ENCODE measurements around the gene OVCH2. TPM values are rescaled to one million over a fixed set of nuclear protein-coding genes. Genes with fewer than 3 reads are reported as not detected.

OVCH2 gene
- polyA plus RNA-seq, 2 donors = 0.06 to 0.14 TPM

- peak within 1 kb of the TSS; percentile 78 to 88 for H3K27ac ChIP-seq (ENCODE audit: low read depth in 2 of 2, low read length in 1 of 2)
- 7 to 9% methylated on average over 38 to 40 of the region's 40 CpGs for WGBS, 2 donors
- peaks cover 7 to 20% of the 10 kb centered on the region in 2 donors for H3K4me1 ChIP-seq (ENCODE audit: control insufficient read depth in 2 of 2, insufficient read depth in 2 of 2, low read length in 1 of 2)
Observed at GRCh38 chr11:7672960-7673723, 33.1 kb downstream of the OVCH2 start, which contains the start of gene CYB5R2. Gene CYB5R2, minus strand, starts transcription at chr11:7673500. Its CDS starts 675 bp downstream, at chr11:7672825.

GRCh38 chr11:7672276-7672959 is 33.9 kb downstream of the OVCH2 start:
- Histone ChIP-seq H3K36me3 (ENCODE audit: control insufficient read depth in 2 of 2, insufficient read depth in 2 of 2, low read length in 1 of 2) (no peaks in the 10 kb centered on the region), H3K27ac (ENCODE audit: low read depth in 2 of 2, low read length in 1 of 2) (peak overlapping the region; percentile 79 to 88), H3K4me3 (ENCODE audit: low read depth in 1 of 2, low read length in 2 of 2) (peak overlapping the region in 1 of 2 donors; percentile 51), H3K4me1 (ENCODE audit: control insufficient read depth in 2 of 2, insufficient read depth in 2 of 2, low read length in 1 of 2) (peaks cover 7 to 20% of the 10 kb centered on the region in 2 donors), H3K9me3 (ENCODE audit: control insufficient read depth in 2 of 2, insufficient read depth in 1 of 2, low read depth in 1 of 2, low read length in 1 of 2) (no peaks in the 10 kb centered on the region), H3K27me3 (ENCODE audit: control insufficient read depth in 1 of 2, insufficient read depth in 2 of 2, low read length in 2 of 2) (no peaks in the 10 kb centered on the region)
- 89% methylated on average over 16 of the region's 16 CpGs for WGBS, 2 donors

More at GRCh38 chr11:7672960-7673723, 33.1 kb downstream of the OVCH2 start, which contains the start of gene CYB5R2:
- H3K27me3 ChIP-seq (ENCODE audit: control insufficient read depth in 1 of 2, insufficient read depth in 2 of 2, low read length in 2 of 2) = no peaks in the 10 kb centered on the region
- peak within 1 kb of the TSS; percentile 51 to 58 for H3K4me3 ChIP-seq (ENCODE audit: low read depth in 1 of 2, low read length in 2 of 2)
- no peaks in the 10 kb centered on the region for H3K36me3 ChIP-seq (ENCODE audit: control insufficient read depth in 2 of 2, insufficient read depth in 2 of 2, low read length in 1 of 2)
- H3K9me3 ChIP-seq (ENCODE audit: control insufficient read depth in 2 of 2, insufficient read depth in 1 of 2, low read depth in 1 of 2, low read length in 1 of 2) = no peaks in the 10 kb centered on the region

GRCh38 chr11:7671347-7672215 is 34.7 kb downstream of the OVCH2 start:
- Histone ChIP-seq H3K36me3 (ENCODE audit: control insufficient read depth in 2 of 2, insufficient read depth in 2 of 2, low read length in 1 of 2) (no peaks in the 10 kb centered on the region), H3K27me3 (ENCODE audit: control insufficient read depth in 1 of 2, insufficient read depth in 2 of 2, low read length in 2 of 2) (no peaks in the 10 kb centered on the region), H3K4me3 (ENCODE audit: low read depth in 1 of 2, low read length in 2 of 2) (no peak overlapping the region), H3K4me1 (ENCODE audit: control insufficient read depth in 2 of 2, insufficient read depth in 2 of 2, low read length in 1 of 2) (peaks cover 7 to 20% of the 10 kb centered on the region in 2 donors), H3K9me3 (ENCODE audit: control insufficient read depth in 2 of 2, insufficient read depth in 1 of 2, low read depth in 1 of 2, low read length in 1 of 2) (no peaks in the 10 kb centered on the region), H3K27ac (ENCODE audit: low read depth in 2 of 2, low read length in 1 of 2) (peak overlapping the region; percentile 79 to 88)
- WGBS, 2 donors = 48 to 52% methylated on average over 10 of the region's 10 CpGs

- Histone ChIP-seq H3K4me3 (ENCODE audit: low read depth in 1 of 2, low read length in 2 of 2) (no peak overlapping the region), H3K4me1 (ENCODE audit: control insufficient read depth in 2 of 2, insufficient read depth in 2 of 2, low read length in 1 of 2) (peaks cover 7 to 20% of the 10 kb centered on the region in 2 donors), H3K27me3 (ENCODE audit: control insufficient read depth in 1 of 2, insufficient read depth in 2 of 2, low read length in 2 of 2) (no peaks in the 10 kb centered on the region), H3K27ac (ENCODE audit: low read depth in 2 of 2, low read length in 1 of 2) (peak overlapping the region; percentile 79 to 88), H3K36me3 (ENCODE audit: control insufficient read depth in 2 of 2, insufficient read depth in 2 of 2, low read length in 1 of 2) (peaks cover 0 to 1% of the 10 kb centered on the region in 2 donors), H3K9me3 (ENCODE audit: control insufficient read depth in 2 of 2, insufficient read depth in 1 of 2, low read depth in 1 of 2, low read length in 1 of 2) (no peaks in the 10 kb centered on the region)
- 61 to 75% methylated on average over 4 of the region's 4 CpGs for WGBS, 2 donors
Observed at GRCh38 chr11:7670641-7671040, 35.6 kb downstream of the OVCH2 start.

GRCh38 chr11:7668911-7669310 is 37.4 kb downstream of the OVCH2 start:
- 62 to 73% methylated on average over 5 of the region's 5 CpGs for WGBS, 2 donors

GRCh38 chr11:7668464-7668863 is 37.8 kb downstream of the OVCH2 start:
- Histone ChIP-seq H3K9me3 (ENCODE audit: control insufficient read depth in 2 of 2, insufficient read depth in 1 of 2, low read depth in 1 of 2, low read length in 1 of 2) (no peaks in the 10 kb centered on the region), H3K4me1 (ENCODE audit: control insufficient read depth in 2 of 2, insufficient read depth in 2 of 2, low read length in 1 of 2) (peaks cover 7 to 19% of the 10 kb centered on the region in 2 donors), H3K27me3 (ENCODE audit: control insufficient read depth in 1 of 2, insufficient read depth in 2 of 2, low read length in 2 of 2) (no peaks in the 10 kb centered on the region), H3K36me3 (ENCODE audit: control insufficient read depth in 2 of 2, insufficient read depth in 2 of 2, low read length in 1 of 2) (peaks cover 4 to 5% of the 10 kb centered on the region in 2 donors), H3K4me3 (ENCODE audit: low read depth in 1 of 2, low read length in 2 of 2) (no peak overlapping the region), H3K27ac (ENCODE audit: low read depth in 2 of 2, low read length in 1 of 2) (peak overlapping the region; percentile 45 to 82)
- WGBS, 2 donors = 72 to 76% methylated on average over 7 of the region's 7 CpGs

More at GRCh38 chr11:7668911-7669310, 37.4 kb downstream of the OVCH2 start:
- Histone ChIP-seq H3K27me3 (ENCODE audit: control insufficient read depth in 1 of 2, insufficient read depth in 2 of 2, low read length in 2 of 2) (no peaks in the 10 kb centered on the region), H3K9me3 (ENCODE audit: control insufficient read depth in 2 of 2, insufficient read depth in 1 of 2, low read depth in 1 of 2, low read length in 1 of 2) (no peaks in the 10 kb centered on the region), H3K4me3 (ENCODE audit: low read depth in 1 of 2, low read length in 2 of 2) (no peak overlapping the region), H3K27ac (ENCODE audit: low read depth in 2 of 2, low read length in 1 of 2) (peak overlapping the region; percentile 45 to 82), H3K36me3 (ENCODE audit: control insufficient read depth in 2 of 2, insufficient read depth in 2 of 2, low read length in 1 of 2) (peaks cover 4 to 5% of the 10 kb centered on the region in 2 donors), H3K4me1 (ENCODE audit: control insufficient read depth in 2 of 2, insufficient read depth in 2 of 2, low read length in 1 of 2) (peaks cover 7 to 23% of the 10 kb centered on the region in 2 donors)

- Histone ChIP-seq H3K36me3 (ENCODE audit: control insufficient read depth in 2 of 2, insufficient read depth in 2 of 2, low read length in 1 of 2) (peaks cover 4 to 5% of the 10 kb centered on the region in 2 donors), H3K4me1 (ENCODE audit: control insufficient read depth in 2 of 2, insufficient read depth in 2 of 2, low read length in 1 of 2) (peaks cover 3 to 12% of the 10 kb centered on the region in 2 donors), H3K27ac (ENCODE audit: low read depth in 2 of 2, low read length in 1 of 2) (no peak overlapping the region), H3K4me3 (ENCODE audit: low read depth in 1 of 2, low read length in 2 of 2) (no peak overlapping the region), H3K9me3 (ENCODE audit: control insufficient read depth in 2 of 2, insufficient read depth in 1 of 2, low read depth in 1 of 2, low read length in 1 of 2) (no peaks in the 10 kb centered on the region), H3K27me3 (ENCODE audit: control insufficient read depth in 1 of 2, insufficient read depth in 2 of 2, low read length in 2 of 2) (no peaks in the 10 kb centered on the region)
- WGBS, 2 donors = 80 to 85% methylated on average over 2 of the region's 2 CpGs
Observed at GRCh38 chr11:7667460-7667859, 38.8 kb downstream of the OVCH2 start.

- Histone ChIP-seq H3K27me3 (ENCODE audit: control insufficient read depth in 1 of 2, insufficient read depth in 2 of 2, low read length in 2 of 2) (no peaks in the 10 kb centered on the region), H3K27ac (ENCODE audit: low read depth in 2 of 2, low read length in 1 of 2) (no peak overlapping the region), H3K36me3 (ENCODE audit: control insufficient read depth in 2 of 2, insufficient read depth in 2 of 2, low read length in 1 of 2) (peaks cover 4 to 5% of the 10 kb centered on the region in 2 donors), H3K4me3 (ENCODE audit: low read depth in 1 of 2, low read length in 2 of 2) (no peak overlapping the region), H3K4me1 (ENCODE audit: control insufficient read depth in 2 of 2, insufficient read depth in 2 of 2, low read length in 1 of 2) (peaks cover 0 to 8% of the 10 kb centered on the region in 2 donors), H3K9me3 (ENCODE audit: control insufficient read depth in 2 of 2, insufficient read depth in 1 of 2, low read depth in 1 of 2, low read length in 1 of 2) (no peaks in the 10 kb centered on the region)
- WGBS, 2 donors = 81 to 86% methylated on average over 7 of the region's 7 CpGs
Observed at GRCh38 chr11:7666292-7666866, 39.9 kb downstream of the OVCH2 start.
